Choroid plexus epithelial cell (primary cell): ENCODE data around the gene WT1.

Source experiments
- DNase-seq: peaks from one replicate; pipeline ENCODE4 v3.0.0-alpha.2; 2010; ENCODE audit warnings: low read depth
- H3K4me3 ChIP-seq: 2 replicates; pipeline ENCODE4 v1.5.1; 2011; ENCODE audit warnings: low read depth, mild to moderate bottlenecking, control low read depth, low read length, moderate library complexity
- TF ChIP-seq, protein P1 (sequence below): conservative IDR thresholded peaks from 2 replicates; pipeline ENCODE4 v1.5.1; 2011; ENCODE audit warnings: low read depth, mild to moderate bottlenecking, control low read depth, inconsistent platforms, low read length, moderate library complexity

WT1 gene

DNA sequence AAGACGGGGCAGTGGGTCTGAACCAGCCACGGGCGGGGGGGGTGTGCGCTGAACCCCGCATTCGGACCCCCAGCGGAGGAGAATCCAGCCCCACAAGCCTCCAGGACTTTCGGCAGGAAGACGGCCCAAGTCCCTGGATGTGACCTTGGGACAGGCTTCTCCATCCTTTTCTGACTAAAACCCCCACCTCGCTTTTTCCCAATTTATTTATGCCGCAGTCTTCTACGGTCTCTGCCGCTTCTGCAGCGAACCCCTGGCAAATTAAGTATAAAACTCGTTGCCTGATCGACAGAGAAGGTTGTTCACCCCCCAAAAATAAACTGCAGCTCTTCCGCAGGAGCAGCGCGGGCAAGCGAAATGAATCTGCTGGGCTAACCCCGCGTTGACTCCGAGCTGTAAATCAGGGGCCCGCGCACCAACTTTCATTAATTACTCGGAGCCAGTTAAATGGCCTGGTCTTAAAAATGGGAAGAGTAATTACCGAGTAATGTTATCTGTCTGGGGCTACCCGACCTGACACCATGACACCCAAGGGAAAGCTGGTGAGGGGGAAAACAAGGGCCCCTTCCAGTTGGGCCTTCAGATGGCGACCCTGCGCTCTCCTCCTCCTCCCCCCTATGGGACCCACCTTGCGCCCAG lies 6.6 kb downstream of the WT1 start:
- TF ChIP-seq, protein P1, sequence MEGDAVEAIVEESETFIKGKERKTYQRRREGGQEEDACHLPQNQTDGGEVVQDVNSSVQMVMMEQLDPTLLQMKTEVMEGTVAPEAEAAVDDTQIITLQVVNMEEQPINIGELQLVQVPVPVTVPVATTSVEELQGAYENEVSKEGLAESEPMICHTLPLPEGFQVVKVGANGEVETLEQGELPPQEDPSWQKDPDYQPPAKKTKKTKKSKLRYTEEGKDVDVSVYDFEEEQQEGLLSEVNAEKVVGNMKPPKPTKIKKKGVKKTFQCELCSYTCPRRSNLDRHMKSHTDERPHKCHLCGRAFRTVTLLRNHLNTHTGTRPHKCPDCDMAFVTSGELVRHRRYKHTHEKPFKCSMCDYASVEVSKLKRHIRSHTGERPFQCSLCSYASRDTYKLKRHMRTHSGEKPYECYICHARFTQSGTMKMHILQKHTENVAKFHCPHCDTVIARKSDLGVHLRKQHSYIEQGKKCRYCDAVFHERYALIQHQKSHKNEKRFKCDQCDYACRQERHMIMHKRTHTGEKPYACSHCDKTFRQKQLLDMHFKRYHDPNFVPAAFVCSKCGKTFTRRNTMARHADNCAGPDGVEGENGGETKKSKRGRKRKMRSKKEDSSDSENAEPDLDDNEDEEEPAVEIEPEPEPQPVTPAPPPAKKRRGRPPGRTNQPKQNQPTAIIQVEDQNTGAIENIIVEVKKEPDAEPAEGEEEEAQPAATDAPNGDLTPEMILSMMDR, result no peak
- no peak for DNase-seq
- no peak overlapping the region for H3K4me3 ChIP-seq

DNA sequence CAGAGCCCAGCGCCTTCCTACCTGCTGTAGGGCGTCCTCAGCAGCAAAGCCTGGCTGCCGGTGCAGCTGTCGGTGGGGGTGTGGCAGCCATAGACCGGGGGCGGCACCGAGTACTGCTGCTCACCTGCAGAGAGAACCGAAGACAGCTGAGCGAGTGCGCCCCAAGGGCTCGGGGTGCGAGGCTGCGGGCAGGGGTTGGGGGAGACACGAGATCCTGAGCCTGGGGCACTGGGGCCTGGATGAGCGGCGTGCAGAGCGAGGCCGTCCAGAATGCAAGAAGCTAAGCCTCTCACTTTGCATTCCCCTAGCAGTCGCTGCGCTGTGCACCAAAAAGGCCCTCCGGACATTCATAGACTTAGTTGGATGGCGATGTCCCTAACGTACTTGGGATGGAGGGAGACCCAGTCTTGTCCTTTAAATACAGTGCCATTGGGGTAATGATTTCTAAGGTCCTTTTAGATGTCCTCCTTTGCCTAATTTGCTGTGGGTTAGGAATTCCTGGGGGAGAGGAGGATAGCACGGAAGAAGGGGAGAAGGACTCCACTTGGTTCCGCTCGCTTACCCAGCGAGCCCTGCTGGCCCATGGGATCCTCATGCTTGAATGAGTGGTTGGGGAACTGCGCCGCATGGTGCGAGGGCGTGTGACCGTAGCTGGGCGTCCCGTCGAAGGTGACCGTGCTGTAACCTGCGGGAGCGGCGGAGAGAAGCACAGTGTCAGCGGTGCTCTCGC lies 7.2 kb downstream of the WT1 start:
- no peak for DNase-seq
- TF ChIP-seq, protein P1, result no peak
- H3K4me3 ChIP-seq, result no peak overlapping the region

DNA sequence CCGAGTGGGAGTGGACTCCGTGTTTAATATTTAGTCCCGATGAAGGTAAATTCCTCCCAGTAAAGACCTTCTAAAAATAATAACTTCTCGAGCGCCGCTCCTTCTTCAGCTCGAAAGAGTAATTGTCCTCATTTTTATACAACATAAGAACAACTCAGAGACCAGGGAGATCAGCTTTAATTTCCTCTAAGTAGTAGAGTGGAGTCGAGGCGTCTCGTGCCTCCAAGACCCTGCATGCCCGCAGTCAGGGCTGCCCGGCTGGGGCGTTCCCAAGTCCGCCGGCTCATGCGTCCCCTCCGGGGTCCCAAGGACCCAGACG lies 7.8 kb downstream of the WT1 start:
- DNase-seq, result no peak
- no peak overlapping the region for H3K4me3 ChIP-seq
- TF ChIP-seq, protein P1, result no peak

DNA sequence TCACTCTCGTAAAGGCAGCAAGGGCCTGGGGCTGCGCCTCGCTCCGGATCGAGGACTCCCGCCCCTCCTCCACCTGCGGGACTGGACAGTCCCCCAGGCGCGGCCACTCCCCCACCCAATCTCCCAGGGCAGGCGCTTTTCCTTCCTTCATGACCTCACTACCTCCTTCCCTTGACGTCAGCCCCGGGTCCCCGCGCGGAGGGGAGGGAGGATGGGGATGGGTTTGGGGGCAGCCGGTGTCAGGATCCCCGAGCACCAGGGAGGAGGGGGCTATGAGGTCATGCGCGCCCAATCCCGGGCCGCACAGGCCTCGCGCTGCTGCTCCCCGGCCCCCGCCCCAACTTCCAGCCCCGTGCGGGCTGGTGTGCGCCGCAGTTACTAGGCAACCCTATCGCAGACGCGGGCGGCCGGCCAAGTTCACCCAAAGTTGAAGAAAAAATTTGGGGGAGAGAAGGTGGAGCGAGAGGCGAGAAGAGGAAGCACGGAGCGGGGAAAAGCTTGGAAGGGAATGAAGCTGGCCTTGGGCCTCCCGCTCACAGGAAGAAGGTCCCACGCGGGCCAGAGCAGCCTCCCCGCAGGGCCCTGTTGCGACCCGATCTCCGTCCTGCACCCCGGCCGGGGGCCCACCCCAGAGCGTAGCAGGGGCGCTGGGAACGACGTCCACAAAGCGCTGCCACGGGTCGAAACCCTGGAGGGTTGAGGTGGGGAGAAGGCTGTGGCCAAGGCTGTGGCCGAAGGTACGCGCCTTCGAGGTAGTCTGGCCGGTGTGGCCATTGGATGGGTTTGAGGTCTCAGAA lies 8.3 kb downstream of the WT1 start:
- TF ChIP-seq, protein P1, result no peak
- no peak for DNase-seq
- no peak overlapping the region for H3K4me3 ChIP-seq

DNA sequence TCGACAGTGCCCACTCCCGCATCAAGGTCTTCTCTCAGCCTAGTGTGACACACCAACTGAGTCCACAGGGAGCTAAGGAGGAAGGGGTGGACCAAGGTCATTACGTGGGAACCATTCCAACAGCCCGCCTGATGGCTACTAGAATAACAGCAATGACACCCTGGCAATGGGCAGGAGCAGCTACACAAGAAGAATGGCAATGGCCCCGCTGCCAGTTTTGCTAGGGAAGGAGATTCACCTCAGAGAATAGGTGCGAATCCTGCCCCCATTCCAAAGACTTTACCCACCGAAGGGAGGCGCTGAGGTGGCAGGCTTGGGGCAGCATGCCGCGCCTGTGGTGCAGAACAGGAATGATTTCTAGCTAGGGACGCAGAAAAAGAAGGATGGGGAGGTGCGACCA lies 9.1 kb downstream of the WT1 start:
- no peak for DNase-seq
- TF ChIP-seq, protein P1, result no peak
- H3K4me3 ChIP-seq, result no peak overlapping the region

DNA sequence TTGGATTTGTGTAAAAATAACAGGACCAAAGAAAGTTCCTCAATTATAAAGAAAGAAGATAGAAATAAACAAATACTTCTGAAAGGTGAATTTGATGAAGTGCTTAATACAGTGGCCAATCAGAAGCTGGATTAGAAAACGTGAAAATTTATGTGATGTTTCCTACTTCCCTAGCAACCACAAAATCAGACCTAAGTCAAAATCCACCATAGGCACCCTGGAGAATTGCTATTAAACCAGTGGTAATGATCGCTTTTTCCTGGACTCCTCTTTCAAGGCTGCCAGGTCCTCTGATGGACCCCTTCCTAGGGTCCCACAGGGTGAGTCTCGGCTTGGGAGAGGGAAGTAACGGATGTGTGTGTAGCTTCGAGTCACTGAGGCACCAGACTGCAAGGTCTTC lies 9.6 kb downstream of the WT1 start:
- TF ChIP-seq, protein P1, result no peak
- DNase-seq, result no peak
- H3K4me3 ChIP-seq, result no peak overlapping the region
